ENCODE results near the gene XRCC5.
A peak's percentile ranks its signal among the peaks of the same experiment; 100 is the strongest.

The XRCC5 gene

DNA sequence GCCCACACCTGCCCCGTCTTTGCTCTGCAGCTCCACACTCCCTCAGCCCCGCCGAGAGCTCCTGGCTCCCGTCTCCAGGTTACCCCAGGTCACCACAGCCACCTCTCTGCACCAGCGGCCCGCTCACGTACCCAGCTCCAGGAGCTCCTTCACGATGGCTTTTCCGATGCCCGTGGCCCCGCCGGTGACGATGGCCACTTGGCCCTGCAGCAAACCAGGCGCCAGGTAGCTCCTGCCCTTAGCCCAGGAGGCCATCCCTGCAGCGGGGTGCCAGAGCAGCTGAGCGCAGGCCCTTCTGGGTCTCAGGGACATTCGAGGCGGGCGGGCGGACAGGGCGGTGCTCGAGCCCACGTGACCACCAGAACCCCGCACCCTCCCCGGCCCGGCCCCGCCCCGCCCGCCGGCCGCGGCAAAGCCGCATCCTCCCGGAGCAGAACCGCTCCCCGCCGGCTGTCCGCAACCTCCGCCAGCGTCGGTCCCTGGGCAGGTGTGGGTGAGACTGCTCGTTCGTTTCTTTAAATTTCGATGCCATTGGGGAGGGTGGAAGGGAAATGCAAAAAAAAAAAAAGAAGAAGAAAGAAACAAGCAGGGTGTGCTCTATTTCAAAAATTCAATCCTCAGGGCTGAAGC is 27.5 kb upstream of the XRCC5 start, which contains the start of the genes PECR and TMEM169 (continued):
- TF ChIP-seq ZBTB1 (tag by site-specific recombination; IDR thresholded peaks at IDR 0.05) (no peak), ZNF76 (tag by site-specific recombination; IDR thresholded peaks at IDR 0.05; ENCODE audit: borderline replicate concordance, low read depth) (no peak), FEZF1 (tag by site-specific recombination; IDR thresholded peaks at IDR 0.05) (0 out of 2 replicates have a peak, but pooled peaks have one; percentile 49), ZNF184 (tag by site-specific recombination; IDR thresholded peaks at IDR 0.05) (no peak), ZNF549 (tag by site-specific recombination; IDR thresholded peaks at IDR 0.05) (no peak), SP2 (tag by site-specific recombination; IDR thresholded peaks at IDR 0.05) (0 out of 2 replicates have a peak, but pooled peaks have one; percentile 7), ZNF654 (tag by site-specific recombination; IDR thresholded peaks at IDR 0.05; ENCODE audit: low read depth) (no peak), ZNF169 (tag by site-specific recombination; IDR thresholded peaks at IDR 0.05) (no peak), ZNF10 (tag by site-specific recombination; IDR thresholded peaks at IDR 0.05) (no peak; the same call in 1 of the 2 replicates), ZNF624 (tag by site-specific recombination; IDR thresholded peaks at IDR 0.05) (no peak), BCL11B (tag by site-specific recombination; IDR thresholded peaks at IDR 0.05; ENCODE audit: low read depth) (no peak), ZNF335 (tag by site-specific recombination; conservative IDR thresholded peaks at IDR 0.05) (peak; percentile 87), ZNF544 (tag by site-specific recombination; IDR thresholded peaks at IDR 0.05) (no peak), OVOL3 (tag by site-specific recombination; IDR thresholded peaks at IDR 0.05) (no peak), ZNF658 (tag by site-specific recombination; IDR thresholded peaks at IDR 0.05) (no peak), ZNF548 (tag by site-specific recombination; IDR thresholded peaks at IDR 0.05) (no peak), ZNF354C (tag by site-specific recombination; IDR thresholded peaks at IDR 0.05; ENCODE audit: borderline replicate concordance, low read depth) (no peak), RBAK (tag by site-specific recombination; IDR thresholded peaks at IDR 0.05) (no peak)
- TF ChIP-seq, protein P1, sequence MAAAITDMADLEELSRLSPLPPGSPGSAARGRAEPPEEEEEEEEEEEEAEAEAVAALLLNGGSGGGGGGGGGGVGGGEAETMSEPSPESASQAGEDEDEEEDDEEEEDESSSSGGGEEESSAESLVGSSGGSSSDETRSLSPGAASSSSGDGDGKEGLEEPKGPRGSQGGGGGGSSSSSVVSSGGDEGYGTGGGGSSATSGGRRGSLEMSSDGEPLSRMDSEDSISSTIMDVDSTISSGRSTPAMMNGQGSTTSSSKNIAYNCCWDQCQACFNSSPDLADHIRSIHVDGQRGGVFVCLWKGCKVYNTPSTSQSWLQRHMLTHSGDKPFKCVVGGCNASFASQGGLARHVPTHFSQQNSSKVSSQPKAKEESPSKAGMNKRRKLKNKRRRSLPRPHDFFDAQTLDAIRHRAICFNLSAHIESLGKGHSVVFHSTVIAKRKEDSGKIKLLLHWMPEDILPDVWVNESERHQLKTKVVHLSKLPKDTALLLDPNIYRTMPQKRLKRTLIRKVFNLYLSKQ (tag by site-specific recombination; IDR thresholded peaks at IDR 0.05; ENCODE audit: borderline replicate concordance): no peak
- TF ChIP-seq, protein P2, sequence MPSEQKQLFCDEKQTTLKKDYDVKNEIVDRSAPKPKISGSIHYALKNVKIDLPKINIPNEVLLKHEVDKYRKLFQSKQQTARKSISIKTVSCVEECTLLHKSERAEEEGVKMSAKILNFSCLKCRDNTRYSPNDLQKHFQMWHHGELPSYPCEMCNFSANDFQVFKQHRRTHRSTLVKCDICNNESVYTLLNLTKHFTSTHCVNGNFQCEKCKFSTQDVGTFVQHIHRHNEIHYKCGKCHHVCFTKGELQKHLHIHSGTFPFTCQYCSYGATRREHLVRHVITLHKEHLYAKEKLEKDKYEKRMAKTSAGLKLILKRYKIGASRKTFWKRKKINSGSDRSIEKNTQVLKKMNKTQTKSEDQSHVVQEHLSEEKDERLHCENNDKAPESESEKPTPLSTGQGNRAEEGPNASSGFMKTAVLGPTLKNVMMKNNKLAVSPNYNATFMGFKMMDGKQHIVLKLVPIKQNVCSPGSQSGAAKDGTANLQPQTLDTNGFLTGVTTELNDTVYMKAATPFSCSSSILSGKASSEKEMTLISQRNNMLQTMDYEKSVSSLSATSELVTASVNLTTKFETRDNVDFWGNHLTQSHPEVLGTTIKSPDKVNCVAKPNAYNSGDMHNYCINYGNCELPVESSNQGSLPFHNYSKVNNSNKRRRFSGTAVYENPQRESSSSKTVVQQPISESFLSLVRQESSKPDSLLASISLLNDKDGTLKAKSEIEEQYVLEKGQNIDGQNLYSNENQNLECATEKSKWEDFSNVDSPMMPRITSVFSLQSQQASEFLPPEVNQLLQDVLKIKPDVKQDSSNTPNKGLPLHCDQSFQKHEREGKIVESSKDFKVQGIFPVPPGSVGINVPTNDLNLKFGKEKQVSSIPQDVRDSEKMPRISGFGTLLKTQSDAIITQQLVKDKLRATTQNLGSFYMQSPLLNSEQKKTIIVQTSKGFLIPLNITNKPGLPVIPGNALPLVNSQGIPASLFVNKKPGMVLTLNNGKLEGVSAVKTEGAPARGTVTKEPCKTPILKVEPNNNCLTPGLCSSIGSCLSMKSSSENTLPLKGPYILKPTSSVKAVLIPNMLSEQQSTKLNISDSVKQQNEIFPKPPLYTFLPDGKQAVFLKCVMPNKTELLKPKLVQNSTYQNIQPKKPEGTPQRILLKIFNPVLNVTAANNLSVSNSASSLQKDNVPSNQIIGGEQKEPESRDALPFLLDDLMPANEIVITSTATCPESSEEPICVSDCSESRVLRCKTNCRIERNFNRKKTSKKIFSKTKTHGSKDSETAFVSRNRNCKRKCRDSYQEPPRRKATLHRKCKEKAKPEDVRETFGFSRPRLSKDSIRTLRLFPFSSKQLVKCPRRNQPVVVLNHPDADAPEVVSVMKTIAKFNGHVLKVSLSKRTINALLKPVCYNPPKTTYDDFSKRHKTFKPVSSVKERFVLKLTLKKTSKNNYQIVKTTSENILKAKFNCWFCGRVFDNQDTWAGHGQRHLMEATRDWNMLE (tag by site-specific recombination; conservative IDR thresholded peaks at IDR 0.05; ENCODE audit: low read depth): no peak
- TF ChIP-seq, protein P3, sequence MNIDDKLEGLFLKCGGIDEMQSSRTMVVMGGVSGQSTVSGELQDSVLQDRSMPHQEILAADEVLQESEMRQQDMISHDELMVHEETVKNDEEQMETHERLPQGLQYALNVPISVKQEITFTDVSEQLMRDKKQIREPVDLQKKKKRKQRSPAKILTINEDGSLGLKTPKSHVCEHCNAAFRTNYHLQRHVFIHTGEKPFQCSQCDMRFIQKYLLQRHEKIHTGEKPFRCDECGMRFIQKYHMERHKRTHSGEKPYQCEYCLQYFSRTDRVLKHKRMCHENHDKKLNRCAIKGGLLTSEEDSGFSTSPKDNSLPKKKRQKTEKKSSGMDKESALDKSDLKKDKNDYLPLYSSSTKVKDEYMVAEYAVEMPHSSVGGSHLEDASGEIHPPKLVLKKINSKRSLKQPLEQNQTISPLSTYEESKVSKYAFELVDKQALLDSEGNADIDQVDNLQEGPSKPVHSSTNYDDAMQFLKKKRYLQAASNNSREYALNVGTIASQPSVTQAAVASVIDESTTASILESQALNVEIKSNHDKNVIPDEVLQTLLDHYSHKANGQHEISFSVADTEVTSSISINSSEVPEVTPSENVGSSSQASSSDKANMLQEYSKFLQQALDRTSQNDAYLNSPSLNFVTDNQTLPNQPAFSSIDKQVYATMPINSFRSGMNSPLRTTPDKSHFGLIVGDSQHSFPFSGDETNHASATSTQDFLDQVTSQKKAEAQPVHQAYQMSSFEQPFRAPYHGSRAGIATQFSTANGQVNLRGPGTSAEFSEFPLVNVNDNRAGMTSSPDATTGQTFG (tag by site-specific recombination; IDR thresholded peaks at IDR 0.05; ENCODE audit: borderline replicate concordance): no peak
- TF ChIP-seq, protein P4, sequence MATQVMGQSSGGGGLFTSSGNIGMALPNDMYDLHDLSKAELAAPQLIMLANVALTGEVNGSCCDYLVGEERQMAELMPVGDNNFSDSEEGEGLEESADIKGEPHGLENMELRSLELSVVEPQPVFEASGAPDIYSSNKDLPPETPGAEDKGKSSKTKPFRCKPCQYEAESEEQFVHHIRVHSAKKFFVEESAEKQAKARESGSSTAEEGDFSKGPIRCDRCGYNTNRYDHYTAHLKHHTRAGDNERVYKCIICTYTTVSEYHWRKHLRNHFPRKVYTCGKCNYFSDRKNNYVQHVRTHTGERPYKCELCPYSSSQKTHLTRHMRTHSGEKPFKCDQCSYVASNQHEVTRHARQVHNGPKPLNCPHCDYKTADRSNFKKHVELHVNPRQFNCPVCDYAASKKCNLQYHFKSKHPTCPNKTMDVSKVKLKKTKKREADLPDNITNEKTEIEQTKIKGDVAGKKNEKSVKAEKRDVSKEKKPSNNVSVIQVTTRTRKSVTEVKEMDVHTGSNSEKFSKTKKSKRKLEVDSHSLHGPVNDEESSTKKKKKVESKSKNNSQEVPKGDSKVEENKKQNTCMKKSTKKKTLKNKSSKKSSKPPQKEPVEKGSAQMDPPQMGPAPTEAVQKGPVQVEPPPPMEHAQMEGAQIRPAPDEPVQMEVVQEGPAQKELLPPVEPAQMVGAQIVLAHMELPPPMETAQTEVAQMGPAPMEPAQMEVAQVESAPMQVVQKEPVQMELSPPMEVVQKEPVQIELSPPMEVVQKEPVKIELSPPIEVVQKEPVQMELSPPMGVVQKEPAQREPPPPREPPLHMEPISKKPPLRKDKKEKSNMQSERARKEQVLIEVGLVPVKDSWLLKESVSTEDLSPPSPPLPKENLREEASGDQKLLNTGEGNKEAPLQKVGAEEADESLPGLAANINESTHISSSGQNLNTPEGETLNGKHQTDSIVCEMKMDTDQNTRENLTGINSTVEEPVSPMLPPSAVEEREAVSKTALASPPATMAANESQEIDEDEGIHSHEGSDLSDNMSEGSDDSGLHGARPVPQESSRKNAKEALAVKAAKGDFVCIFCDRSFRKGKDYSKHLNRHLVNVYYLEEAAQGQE (tag by site-specific recombination; IDR thresholded peaks at IDR 0.05): no peak
- TF ChIP-seq, protein P5, sequence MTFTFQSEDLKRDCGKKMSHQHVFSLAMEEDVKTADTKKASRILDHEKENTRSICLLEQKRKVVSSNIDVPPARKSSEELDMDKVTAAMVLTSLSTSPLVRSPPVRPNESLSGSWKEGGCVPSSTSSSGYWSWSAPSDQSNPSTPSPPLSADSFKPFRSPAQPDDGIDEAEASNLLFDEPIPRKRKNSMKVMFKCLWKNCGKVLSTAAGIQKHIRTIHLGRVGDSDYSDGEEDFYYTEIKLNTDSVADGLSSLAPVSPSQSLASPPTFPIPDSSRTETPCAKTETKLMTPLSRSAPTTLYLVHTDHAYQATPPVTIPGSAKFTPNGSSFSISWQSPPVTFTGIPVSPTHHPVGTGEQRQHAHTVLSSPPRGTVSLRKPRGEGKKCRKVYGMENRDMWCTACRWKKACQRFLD (tag by site-specific recombination; IDR thresholded peaks at IDR 0.05): no peak

Measured in HEK293 (cell line).